ENCODE data around the gene PSMD12. TPM values are rescaled to one million over a fixed set of nuclear protein-coding genes. Genes with fewer than 3 reads are reported as not detected.

The PSMD12 gene
- total RNA-seq, 1 donor from 2014 or later, result 36.4 TPM

DNA sequence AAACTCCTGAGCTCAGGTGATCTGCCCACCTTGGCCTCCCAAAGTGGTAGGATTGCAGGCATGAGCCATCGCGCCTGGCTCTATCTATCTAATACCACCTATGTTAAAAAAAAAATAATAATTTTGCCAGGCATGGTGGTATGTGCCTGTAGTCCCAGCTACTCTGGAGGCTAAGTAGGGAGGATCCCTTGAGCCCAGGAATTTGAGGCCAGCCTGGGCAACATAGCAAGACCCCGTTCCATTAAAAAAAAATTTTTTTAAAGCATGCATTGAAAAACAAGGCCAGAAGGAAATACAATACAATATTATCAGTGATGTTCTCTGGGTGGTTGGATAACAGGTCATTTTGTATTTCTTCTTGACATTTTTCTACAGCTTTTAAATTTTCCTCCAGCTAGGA lies 76.1 kb downstream of the PSMD12 start:
- Mint-ChIP-seq H3K4me3 (ENCODE audit: unreplicated experiment) (no peak overlapping the region), H3K9me3 (ENCODE audit: unreplicated experiment) (no peaks in the 10 kb centered on the region), H3K4me1 (ENCODE audit: unreplicated experiment) (peaks cover 27% of the 10 kb centered on the region), H3K27me3 (ENCODE audit: unreplicated experiment) (no peaks in the 10 kb centered on the region), H3K36me3 (ENCODE audit: unreplicated experiment) (no peaks in the 10 kb centered on the region), H3K27ac (ENCODE audit: unreplicated experiment) (peak overlapping the region; percentile 68)
- TF ChIP-seq, protein P1, sequence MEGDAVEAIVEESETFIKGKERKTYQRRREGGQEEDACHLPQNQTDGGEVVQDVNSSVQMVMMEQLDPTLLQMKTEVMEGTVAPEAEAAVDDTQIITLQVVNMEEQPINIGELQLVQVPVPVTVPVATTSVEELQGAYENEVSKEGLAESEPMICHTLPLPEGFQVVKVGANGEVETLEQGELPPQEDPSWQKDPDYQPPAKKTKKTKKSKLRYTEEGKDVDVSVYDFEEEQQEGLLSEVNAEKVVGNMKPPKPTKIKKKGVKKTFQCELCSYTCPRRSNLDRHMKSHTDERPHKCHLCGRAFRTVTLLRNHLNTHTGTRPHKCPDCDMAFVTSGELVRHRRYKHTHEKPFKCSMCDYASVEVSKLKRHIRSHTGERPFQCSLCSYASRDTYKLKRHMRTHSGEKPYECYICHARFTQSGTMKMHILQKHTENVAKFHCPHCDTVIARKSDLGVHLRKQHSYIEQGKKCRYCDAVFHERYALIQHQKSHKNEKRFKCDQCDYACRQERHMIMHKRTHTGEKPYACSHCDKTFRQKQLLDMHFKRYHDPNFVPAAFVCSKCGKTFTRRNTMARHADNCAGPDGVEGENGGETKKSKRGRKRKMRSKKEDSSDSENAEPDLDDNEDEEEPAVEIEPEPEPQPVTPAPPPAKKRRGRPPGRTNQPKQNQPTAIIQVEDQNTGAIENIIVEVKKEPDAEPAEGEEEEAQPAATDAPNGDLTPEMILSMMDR (IDR thresholded peaks at IDR 0.05), result no peak
- DNase-seq (ENCODE audit: extremely low spot score, unreplicated experiment), result no peak

DNA sequence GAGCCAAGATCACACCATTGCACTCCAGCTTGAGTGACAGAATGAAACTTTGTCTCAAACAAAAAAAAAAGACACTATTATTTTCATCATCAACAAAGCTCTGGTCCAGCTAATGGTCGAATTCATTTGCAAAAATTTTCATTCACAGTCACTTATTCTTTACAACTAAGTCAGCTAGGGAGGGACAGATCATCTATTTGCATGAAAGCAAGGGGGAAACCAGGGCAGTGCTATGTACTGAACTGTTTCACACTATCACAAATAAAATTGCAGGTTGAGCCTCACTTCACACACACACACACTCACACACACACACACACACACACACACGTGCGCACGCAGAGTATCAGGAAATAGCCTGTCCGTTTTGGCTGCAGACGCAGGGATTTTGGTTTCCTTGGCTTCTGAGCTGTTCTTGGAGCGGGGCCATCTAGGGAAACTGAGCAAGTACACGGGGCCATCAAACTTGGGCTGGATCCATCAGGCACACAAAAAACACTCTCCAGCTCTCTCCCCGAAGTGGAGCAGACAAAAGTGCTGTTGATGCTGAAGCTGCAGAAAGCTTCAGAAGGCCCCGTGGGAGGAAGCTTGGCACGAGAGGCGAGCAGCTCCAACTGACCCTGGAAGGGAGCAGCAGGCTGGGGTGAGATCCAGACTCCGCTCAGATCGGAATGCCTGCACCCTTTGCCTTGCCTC lies 77.0 kb downstream of the PSMD12 start:
- H3K4me3 Mint-ChIP-seq (ENCODE audit: unreplicated experiment), result peak overlapping the region; percentile 36
- TF ChIP-seq, protein P1 (IDR thresholded peaks at IDR 0.05), result no peak
- H3K4me1 Mint-ChIP-seq (ENCODE audit: unreplicated experiment), result peaks cover 27% of the 10 kb centered on the region
- no peaks in the 10 kb centered on the region for H3K27me3 Mint-ChIP-seq (ENCODE audit: unreplicated experiment)
- H3K9me3 Mint-ChIP-seq (ENCODE audit: unreplicated experiment), result no peaks in the 10 kb centered on the region
- peak overlapping the region; percentile 68 for H3K27ac Mint-ChIP-seq (ENCODE audit: unreplicated experiment)
- DNase-seq (ENCODE audit: extremely low spot score, unreplicated experiment), result no peak
- no peaks in the 10 kb centered on the region for H3K36me3 Mint-ChIP-seq (ENCODE audit: unreplicated experiment)

Other genes with a start within 250 kb of the PSMD12 start
- gene HELZ, start 121.4 kb downstream of the PSMD12 start, total RNA-seq, result 63.5 and 70.5 TPM in 2 replicates
- gene PITPNC1, start 10.7 kb upstream of the PSMD12 start, total RNA-seq, result 17.9 and 18.0 TPM in 2 replicates

Measured in osteocyte (in vitro differentiated cells).